ENCODE measurements around the gene TSHZ2.

GRCh38 chr20:53301869-53302268 lies 329.7 kb downstream of the TSHZ2 start:
- TF ChIP-seq, protein P1, sequence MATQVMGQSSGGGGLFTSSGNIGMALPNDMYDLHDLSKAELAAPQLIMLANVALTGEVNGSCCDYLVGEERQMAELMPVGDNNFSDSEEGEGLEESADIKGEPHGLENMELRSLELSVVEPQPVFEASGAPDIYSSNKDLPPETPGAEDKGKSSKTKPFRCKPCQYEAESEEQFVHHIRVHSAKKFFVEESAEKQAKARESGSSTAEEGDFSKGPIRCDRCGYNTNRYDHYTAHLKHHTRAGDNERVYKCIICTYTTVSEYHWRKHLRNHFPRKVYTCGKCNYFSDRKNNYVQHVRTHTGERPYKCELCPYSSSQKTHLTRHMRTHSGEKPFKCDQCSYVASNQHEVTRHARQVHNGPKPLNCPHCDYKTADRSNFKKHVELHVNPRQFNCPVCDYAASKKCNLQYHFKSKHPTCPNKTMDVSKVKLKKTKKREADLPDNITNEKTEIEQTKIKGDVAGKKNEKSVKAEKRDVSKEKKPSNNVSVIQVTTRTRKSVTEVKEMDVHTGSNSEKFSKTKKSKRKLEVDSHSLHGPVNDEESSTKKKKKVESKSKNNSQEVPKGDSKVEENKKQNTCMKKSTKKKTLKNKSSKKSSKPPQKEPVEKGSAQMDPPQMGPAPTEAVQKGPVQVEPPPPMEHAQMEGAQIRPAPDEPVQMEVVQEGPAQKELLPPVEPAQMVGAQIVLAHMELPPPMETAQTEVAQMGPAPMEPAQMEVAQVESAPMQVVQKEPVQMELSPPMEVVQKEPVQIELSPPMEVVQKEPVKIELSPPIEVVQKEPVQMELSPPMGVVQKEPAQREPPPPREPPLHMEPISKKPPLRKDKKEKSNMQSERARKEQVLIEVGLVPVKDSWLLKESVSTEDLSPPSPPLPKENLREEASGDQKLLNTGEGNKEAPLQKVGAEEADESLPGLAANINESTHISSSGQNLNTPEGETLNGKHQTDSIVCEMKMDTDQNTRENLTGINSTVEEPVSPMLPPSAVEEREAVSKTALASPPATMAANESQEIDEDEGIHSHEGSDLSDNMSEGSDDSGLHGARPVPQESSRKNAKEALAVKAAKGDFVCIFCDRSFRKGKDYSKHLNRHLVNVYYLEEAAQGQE (IDR thresholded peaks at IDR 0.05; ENCODE audit: insufficient read depth in 1 of 2, low read depth in 2 of 2, low read length in 2 of 2), result no peak
- TF ChIP-seq POLR2AphosphoS5 (IDR thresholded peaks at IDR 0.05; ENCODE audit: low read depth, low read length) (no peak), TAF1 (IDR thresholded peaks at IDR 0.05; ENCODE audit: borderline replicate concordance, insufficient read depth, low read length) (no peak), SIN3A (IDR thresholded peaks at IDR 0.05; ENCODE audit: borderline replicate concordance, insufficient read depth, low read length) (no peak)

Measured in PFSK-1 (cell line).